Activated T-cell treated with anti-CD3 and anti-CD28 coated beads for 24 hours (primary cell): Measurements from ENCODE around the gene MAP2K5.

Experiments
- DNase-seq: peaks from one replicate; pipeline ENCODE4 v3.0.0-alpha.2; 2020; ENCODE audit warnings: low read depth

The MAP2K5 gene

GRCh38 chr15:67521783-67522568, 20.5 kb upstream of the MAP2K5 start:
- DNase-seq, result no peak

GRCh38 chr15:67523330-67523729, 19.2 kb upstream of the MAP2K5 start:
- no peak for DNase-seq

GRCh38 chr15:67524235-67524634, 18.3 kb upstream of the MAP2K5 start:
- DNase-seq, result no peak

GRCh38 chr15:67528513-67528912, 14.0 kb upstream of the MAP2K5 start:
- no peak for DNase-seq

- DNase-seq, result no peak
Observed at GRCh38 chr15:67531379-67531914, 11.1 kb upstream of the MAP2K5 start.

- DNase-seq, result no peak
Observed at GRCh38 chr15:67533873-67534272, 8.6 kb upstream of the MAP2K5 start.

- DNase-seq, result no peak
Observed at GRCh38 chr15:67534360-67534759, 8.1 kb upstream of the MAP2K5 start.

GRCh38 chr15:67537771-67538170, 4.7 kb upstream of the MAP2K5 start:
- no peak for DNase-seq

GRCh38 chr15:67543348-67543718, 830 bp downstream of the MAP2K5 start:
- no peak for DNase-seq

GRCh38 chr15:67544475-67544874, 2.0 kb downstream of the MAP2K5 start:
- no peak for DNase-seq

- DNase-seq, result no peak
Observed at GRCh38 chr15:67545864-67546263, 3.4 kb downstream of the MAP2K5 start.

- DNase-seq, result no peak
Observed at GRCh38 chr15:67547064-67547463, 4.6 kb downstream of the MAP2K5 start.

GRCh38 chr15:67547836-67548235, 5.3 kb downstream of the MAP2K5 start:
- no peak for DNase-seq

GRCh38 chr15:67548236-67548852, 5.8 kb downstream of the MAP2K5 start:
- DNase-seq, result no peak

GRCh38 chr15:67548862-67549651, 6.6 kb downstream of the MAP2K5 start:
- DNase-seq, result no peak

- DNase-seq, result no peak
Observed at GRCh38 chr15:67549736-67550135, 7.2 kb downstream of the MAP2K5 start.

GRCh38 chr15:67550522-67550921, 8.0 kb downstream of the MAP2K5 start:
- no peak for DNase-seq

- DNase-seq, result no peak
Observed at GRCh38 chr15:67551207-67551743, 8.8 kb downstream of the MAP2K5 start.

- no peak for DNase-seq
Observed at GRCh38 chr15:67554580-67554979, 12.1 kb downstream of the MAP2K5 start.

- no peak for DNase-seq
Observed at GRCh38 chr15:67556976-67557570, 14.6 kb downstream of the MAP2K5 start.

- DNase-seq, result no peak
Observed at GRCh38 chr15:67558502-67558901, 16.0 kb downstream of the MAP2K5 start.

- DNase-seq, result no peak
Observed at GRCh38 chr15:67559158-67559557, 16.7 kb downstream of the MAP2K5 start.
